ENCODE data around the gene TSHZ2. TPM values are rescaled to one million over a fixed set of nuclear protein-coding genes. Genes with fewer than 3 reads are reported as not detected.

TSHZ2 gene
- total RNA-seq, 1 donor from 2014 or later: 0.06 TPM

GRCh38 chr20:53174454-53174853, 202.3 kb downstream of the TSHZ2 start:
- H3K4me3 ChIP-seq (ENCODE audit: low read depth, low read length): no peak overlapping the region
- TF ChIP-seq CTCF (conservative IDR thresholded peaks at IDR 0.05; ENCODE audit: low read depth, low read length): no peak

GRCh38 chr20:53175135-53175780, 203.1 kb downstream of the TSHZ2 start:
- TF ChIP-seq CTCF (conservative IDR thresholded peaks at IDR 0.05; ENCODE audit: low read depth, low read length): no peak
- no peak for DNase-seq (ENCODE audit: low read depth)
- no peak overlapping the region for H3K4me3 ChIP-seq (ENCODE audit: low read depth, low read length)

More at GRCh38 chr20:53174454-53174853, 202.3 kb downstream of the TSHZ2 start:
- no peak for DNase-seq (ENCODE audit: low read depth)

GRCh38 chr20:53176134-53176533, 204.0 kb downstream of the TSHZ2 start:
- no peak for TF ChIP-seq CTCF (conservative IDR thresholded peaks at IDR 0.05; ENCODE audit: low read depth, low read length)
- DNase-seq (ENCODE audit: low read depth): no peak
- H3K4me3 ChIP-seq (ENCODE audit: low read depth, low read length): no peak overlapping the region

DNA sequence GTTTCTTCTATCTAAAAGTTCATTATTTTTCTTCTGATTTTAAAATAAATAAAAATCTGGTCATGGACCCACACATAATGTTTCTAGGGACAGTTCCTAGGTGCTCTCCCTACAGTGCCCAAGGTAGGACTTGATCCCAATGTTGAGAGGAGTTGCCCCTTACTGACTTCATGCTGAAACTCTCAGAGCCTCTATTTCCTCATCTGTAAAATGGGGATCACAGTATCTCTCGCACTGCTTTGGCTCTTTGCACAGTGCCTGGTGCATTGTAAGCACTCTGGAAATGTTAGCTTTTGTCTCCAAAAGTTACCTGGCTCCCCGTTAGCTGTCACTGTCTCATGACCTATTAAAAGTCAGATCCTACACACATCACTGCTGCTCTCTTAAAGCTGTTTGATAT, 205.5 kb downstream of the TSHZ2 start:
- H3K4me3 ChIP-seq (ENCODE audit: low read depth, low read length): no peak overlapping the region
- DNase-seq (ENCODE audit: low read depth): no peak
- no peak for TF ChIP-seq CTCF (conservative IDR thresholded peaks at IDR 0.05; ENCODE audit: low read depth, low read length)

- TF ChIP-seq CTCF (conservative IDR thresholded peaks at IDR 0.05; ENCODE audit: low read depth, low read length): no peak
- DNase-seq (ENCODE audit: low read depth): no peak
- H3K4me3 ChIP-seq (ENCODE audit: low read depth, low read length): no peak overlapping the region
Measured at GRCh38 chr20:53179749-53180148, 207.6 kb downstream of the TSHZ2 start.

DNA sequence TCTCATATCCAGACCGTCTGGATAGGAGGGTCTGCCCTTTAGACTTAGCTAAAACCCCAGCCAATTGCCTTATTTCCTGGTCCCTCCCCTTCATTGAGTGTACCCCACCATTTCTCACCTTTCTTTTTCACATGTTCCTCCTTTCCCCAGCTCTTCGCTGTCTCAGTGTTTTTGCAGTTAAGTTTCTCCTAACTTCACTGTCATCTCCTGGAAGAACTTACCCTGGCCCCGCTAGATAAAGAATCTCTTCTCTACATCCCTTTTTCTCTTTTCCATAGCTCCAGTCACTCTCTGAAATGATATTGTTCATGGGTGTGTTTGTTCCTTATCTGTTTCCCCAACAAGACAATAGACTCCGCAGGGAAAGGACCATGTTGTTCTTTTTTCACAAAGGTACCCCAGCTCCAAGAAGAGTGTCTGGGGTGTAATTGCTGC, 208.8 kb downstream of the TSHZ2 start:
- DNase-seq (ENCODE audit: low read depth): no peak
- TF ChIP-seq CTCF (conservative IDR thresholded peaks at IDR 0.05; ENCODE audit: low read depth, low read length): no peak
- no peak overlapping the region for H3K4me3 ChIP-seq (ENCODE audit: low read depth, low read length)

- DNase-seq (ENCODE audit: low read depth): no peak
- no peak overlapping the region for H3K4me3 ChIP-seq (ENCODE audit: low read depth, low read length)
- no peak for TF ChIP-seq CTCF (conservative IDR thresholded peaks at IDR 0.05; ENCODE audit: low read depth, low read length)
Measured at GRCh38 chr20:53181866-53182376, 209.8 kb downstream of the TSHZ2 start.
